Memory B cell (primary cell): ENCODE results near the gene LSS.
A peak's percentile ranks its signal among the peaks of the same experiment; 100 is the strongest.
"Not testable (repeated sequence)": the region's sequence is repeated elsewhere in the genome, so short reads cannot be mapped to it uniquely, and the experiment has no call there.

Experiments
- ATAC-seq: fragments of 150-1000 bp; cut with Tn5 transposase; 2 replicates; pipeline ENCODE4 v1.10.0; 2021; ENCODE audit warnings: low read depth, mild to moderate bottlenecking, moderate library complexity
- DNase-seq, 2 donors: peaks; one replicate each; pipeline ENCODE4 v3.0.0; 2022; ENCODE audit warnings: low spot score in 2 of 2
- H3K27ac Mint-ChIP-seq: one replicate; pipeline ENCODE4 v1.8.0; 2022; ENCODE audit warnings: mild to moderate bottlenecking, moderate library complexity, mixed read lengths
- H3K27me3 Mint-ChIP-seq: one replicate; pipeline ENCODE4 v1.8.0; 2022; ENCODE audit warnings: mixed read lengths
- H3K36me3 Mint-ChIP-seq: one replicate; pipeline ENCODE4 v1.8.0; 2022; ENCODE audit warnings: mild to moderate bottlenecking, mixed read lengths
- H3K4me1 Mint-ChIP-seq: one replicate; pipeline ENCODE4 v1.8.0; 2022; ENCODE audit warnings: mixed read lengths
- H3K4me3 Mint-ChIP-seq: one replicate; pipeline ENCODE4 v1.8.0; 2022; ENCODE audit warnings: mild to moderate bottlenecking, moderate library complexity, mixed read lengths
- H3K9me3 Mint-ChIP-seq: one replicate; pipeline ENCODE4 v1.8.0; 2022; ENCODE audit warnings: mixed read lengths

LSS gene

DNA sequence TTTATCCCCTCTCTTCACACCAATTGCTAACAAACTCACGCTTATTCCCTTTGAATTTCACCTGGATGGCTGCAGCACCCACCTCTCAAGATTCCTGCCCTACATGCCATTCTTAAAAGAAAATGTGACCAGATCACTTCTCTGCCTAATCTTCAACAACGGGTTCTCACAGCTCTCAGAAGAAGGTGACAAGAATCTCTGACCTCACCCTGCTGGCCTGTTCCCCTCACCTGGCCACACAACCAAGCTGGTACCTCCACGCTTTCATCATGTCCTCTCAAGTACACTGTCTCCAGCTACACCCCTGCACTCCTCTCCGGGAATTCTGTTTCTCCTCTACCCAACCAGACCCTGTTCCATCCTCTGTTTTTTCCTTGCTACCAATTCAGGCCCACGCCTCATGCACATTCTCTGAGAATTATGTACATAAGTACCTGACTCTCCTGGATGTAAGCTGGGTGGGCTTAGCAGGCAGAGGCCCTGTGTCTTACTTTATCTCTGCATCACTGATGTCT, 5.9 kb upstream of the LSS start:
- peaks cover 28% of the 10 kb centered on the region for H3K36me3 Mint-ChIP-seq
- ATAC-seq (no peak), DNase-seq (no peak)
- peak overlapping the region; percentile 12 for H3K27ac Mint-ChIP-seq
- H3K4me3 Mint-ChIP-seq, result no peak overlapping the region
- H3K27me3 Mint-ChIP-seq, result no peaks in the 10 kb centered on the region
- no peaks in the 10 kb centered on the region for H3K9me3 Mint-ChIP-seq
- H3K4me1 Mint-ChIP-seq, result peaks cover 16% of the 10 kb centered on the region

DNA sequence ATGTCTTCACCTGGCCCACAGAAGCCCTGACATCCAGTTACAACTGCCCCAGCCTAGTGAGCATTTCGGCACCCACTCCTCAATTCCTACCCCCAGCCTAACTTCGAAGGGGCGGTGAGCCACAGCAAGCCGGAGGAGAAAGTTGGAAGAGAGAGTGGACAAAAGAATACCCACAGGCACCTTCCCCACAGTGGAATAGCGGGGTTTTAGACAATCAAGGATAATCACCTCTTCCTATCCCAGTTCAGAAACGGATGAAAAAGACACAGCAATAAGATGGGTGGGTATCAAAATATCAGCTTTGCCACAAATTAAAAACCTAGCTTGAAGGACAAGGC, 1.3 kb upstream of the LSS start:
- Mint-ChIP-seq H3K4me3 (peak overlapping the region; percentile 90), H3K27me3 (no peaks in the 10 kb centered on the region), H3K27ac (peak overlapping the region; percentile 31), H3K36me3 (peaks cover 20% of the 10 kb centered on the region), H3K4me1 (peaks cover 43% of the 10 kb centered on the region), H3K9me3 (no peaks in the 10 kb centered on the region)
- ATAC-seq, result no peak
- no peak for DNase-seq

DNA sequence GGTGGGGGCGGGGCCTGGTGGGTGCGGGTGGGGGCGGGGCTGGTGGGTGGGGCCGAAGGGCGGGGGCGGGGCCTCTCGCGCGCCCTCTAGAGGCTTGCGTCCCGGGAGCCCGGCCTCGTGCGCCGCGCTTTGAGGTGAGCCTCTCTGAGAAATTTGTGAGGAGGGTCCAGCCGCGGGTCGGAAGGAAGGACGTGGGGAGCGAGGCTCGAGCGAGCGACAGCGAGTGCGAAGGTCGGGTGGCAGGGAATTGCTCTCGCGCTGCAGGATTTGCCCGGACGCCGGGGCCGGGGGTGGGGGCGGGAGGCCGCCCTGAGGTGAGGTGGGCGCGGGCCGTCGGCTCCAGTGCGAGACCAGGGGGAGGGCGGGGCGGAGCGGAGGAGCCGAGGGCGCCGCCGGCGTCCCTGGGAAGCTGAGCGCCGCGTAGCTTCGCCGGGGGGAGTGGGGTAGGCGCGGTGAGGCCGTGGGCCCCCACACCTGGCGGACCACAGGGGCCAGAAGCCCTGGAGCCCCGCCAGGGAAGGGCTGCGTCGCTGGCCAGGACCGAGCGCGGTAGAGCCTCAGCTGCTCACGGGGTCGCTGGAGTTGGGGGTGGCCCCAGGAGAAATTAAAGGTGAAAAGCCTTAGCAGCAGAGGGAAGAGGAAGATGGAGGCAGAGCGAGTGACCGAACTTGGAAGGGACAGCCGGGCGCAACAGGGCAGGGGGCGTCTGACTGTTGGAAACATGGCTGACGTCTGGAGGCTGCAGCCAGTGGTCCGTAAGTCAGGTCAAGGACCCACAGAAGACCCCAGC, 754 bp upstream of the LSS start:
- peak; percentile 33 for ATAC-seq
- H3K4me1 Mint-ChIP-seq, result peaks cover 41% of the 10 kb centered on the region
- peak overlapping the region; percentile 90 for H3K4me3 Mint-ChIP-seq
- no peaks in the 10 kb centered on the region for H3K27me3 Mint-ChIP-seq
- peak overlapping the region; percentile 85 for H3K27ac Mint-ChIP-seq
- DNase-seq, result peak in 1 of 2 donors; percentile 67
- H3K36me3 Mint-ChIP-seq, result peaks cover 14% of the 10 kb centered on the region
- H3K9me3 Mint-ChIP-seq, result no peaks in the 10 kb centered on the region

DNA sequence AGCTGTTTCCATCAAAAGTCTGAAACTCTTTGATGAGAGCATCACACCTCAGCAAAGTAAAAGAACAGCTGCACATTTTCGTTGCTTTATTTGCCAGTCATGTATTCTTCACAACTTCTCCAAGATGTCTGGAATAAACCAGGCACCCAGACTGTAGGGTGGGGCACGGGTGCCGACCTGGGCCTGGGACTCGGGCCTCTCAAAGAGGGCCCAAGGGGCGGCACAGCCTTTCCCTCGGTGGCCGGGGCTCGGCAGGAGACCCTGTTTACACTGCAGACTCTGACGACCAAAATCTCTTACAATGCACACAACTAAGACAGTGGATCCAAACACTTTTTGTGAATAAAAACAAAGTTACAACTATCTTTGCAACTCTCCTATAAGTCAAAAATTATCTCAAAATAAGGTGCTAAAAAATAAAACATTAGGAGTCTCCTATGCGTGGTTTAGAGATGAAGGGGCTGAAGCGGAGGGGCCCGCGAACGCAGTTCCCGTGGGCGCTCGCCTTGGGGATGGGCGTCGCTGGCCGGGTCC, 696 bp downstream of the LSS start:
- H3K9me3 Mint-ChIP-seq, result no peaks in the 10 kb centered on the region
- ATAC-seq (no peak), DNase-seq (no peak)
- H3K4me3 Mint-ChIP-seq, result peak overlapping the region; percentile 89
- peak overlapping the region; percentile 85 for H3K27ac Mint-ChIP-seq
- no peaks in the 10 kb centered on the region for H3K27me3 Mint-ChIP-seq
- peaks cover 5% of the 10 kb centered on the region for H3K36me3 Mint-ChIP-seq
- peaks cover 41% of the 10 kb centered on the region for H3K4me1 Mint-ChIP-seq

DNA sequence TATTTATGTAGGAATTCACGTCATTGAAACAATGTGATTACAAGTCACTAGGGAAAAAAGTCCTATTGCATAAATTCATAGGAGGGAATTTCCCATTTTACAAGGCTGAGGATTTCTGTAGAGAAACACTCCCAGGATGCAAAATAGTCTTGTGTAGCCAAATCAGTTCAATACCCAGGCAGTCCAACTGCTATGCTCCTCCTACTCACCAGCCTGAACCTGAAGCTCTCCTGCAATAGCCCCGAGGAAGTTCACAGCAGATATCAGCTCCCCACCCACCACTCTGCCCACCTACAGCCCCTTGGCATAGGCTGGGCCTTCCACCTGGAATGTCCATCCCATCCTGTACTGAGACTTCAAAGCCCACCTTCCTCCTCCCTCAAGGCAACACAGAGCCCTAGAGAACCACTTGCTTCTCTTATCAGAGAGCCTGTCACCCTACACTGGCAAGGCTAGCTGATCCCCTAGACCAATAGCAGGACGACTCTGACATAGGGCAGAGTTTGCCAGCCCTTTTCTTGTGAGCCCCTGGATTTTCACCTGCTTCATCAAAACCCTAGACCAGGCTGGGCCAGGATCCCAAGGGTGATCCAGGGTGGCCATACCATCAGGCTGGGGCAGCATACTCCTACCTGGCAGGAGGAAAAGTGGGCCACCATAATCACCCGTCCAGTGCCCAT, 1.5 kb downstream of the LSS start:
- peaks cover 10% of the 10 kb centered on the region for H3K36me3 Mint-ChIP-seq
- H3K4me3 Mint-ChIP-seq, result peak overlapping the region; percentile 89
- H3K27me3 Mint-ChIP-seq, result no peaks in the 10 kb centered on the region
- peaks cover 41% of the 10 kb centered on the region for H3K4me1 Mint-ChIP-seq
- no peak for ATAC-seq
- no peak for DNase-seq
- peak overlapping the region; percentile 85 for H3K27ac Mint-ChIP-seq
- no peaks in the 10 kb centered on the region for H3K9me3 Mint-ChIP-seq

DNA sequence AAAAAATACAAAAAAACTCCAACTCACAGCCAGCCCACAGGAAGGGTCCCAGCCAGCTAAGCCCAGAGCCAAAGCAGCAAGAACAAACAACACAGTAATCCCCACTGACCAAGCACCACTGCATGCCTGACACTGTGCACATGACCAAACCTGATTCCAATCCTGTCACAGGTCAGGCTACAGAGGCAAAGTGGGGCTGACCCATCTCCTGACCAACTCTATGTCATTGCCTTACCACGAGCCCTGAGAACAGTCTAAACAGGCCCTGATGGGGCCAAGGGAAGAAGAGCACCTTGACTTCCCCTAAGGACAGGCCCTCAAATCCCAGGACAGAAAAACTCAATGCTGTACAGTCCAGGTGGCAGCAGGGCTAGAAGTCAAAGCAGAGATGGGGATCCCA, 2.4 kb downstream of the LSS start:
- no peak for ATAC-seq
- H3K4me1 Mint-ChIP-seq, result peaks cover 36% of the 10 kb centered on the region
- no peak for DNase-seq
- peak overlapping the region; percentile 85 for H3K27ac Mint-ChIP-seq
- peaks cover 9% of the 10 kb centered on the region for H3K36me3 Mint-ChIP-seq
- no peaks in the 10 kb centered on the region for H3K9me3 Mint-ChIP-seq
- H3K27me3 Mint-ChIP-seq, result no peaks in the 10 kb centered on the region
- H3K4me3 Mint-ChIP-seq, result no peak overlapping the region

DNA sequence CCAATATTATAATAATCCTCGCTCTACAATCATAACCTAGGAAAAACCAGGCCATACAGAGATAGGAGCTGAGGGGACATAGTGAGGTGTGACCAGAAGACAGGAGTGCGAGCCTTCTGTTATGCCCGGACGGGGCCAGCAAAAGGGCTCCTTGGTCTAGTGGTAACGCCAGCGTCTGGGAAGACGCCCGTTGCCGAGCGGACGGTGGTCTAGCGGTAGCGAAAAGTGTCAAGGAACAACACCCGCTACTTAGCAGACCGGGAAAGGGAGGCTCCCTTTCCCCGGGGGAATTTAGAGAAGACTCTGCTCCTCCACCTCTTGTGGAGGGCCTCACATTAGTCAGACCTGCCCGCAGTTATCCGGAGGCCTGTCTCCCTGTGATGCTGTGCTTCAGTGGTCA, 4.9 kb downstream of the LSS start:
- H3K27me3 Mint-ChIP-seq, H3K4me3 Mint-ChIP-seq, H3K27ac Mint-ChIP-seq, DNase-seq, ATAC-seq, H3K9me3 Mint-ChIP-seq: not testable (repeated sequence)
- peaks cover 21% of the 10 kb centered on the region for H3K36me3 Mint-ChIP-seq
- peaks cover 29% of the 10 kb centered on the region for H3K4me1 Mint-ChIP-seq

DNA sequence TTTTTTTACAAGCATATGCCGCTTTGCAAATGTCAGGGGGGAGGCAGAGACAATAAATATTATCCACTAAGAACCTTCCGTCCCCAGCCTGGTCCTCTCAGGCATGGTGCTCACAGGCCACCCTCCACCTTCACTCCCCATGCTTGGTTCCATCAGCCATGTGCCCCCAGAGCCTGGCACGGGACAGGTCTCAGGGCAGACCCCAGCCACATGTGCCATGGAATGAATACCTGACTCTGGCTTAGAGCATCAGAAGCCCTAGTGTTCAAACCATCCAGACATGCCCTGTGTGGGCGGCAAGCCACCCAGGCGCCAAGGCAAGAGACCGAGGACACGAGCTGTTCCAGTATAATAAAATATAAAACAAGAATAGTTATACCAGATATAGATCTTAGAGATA, 5.4 kb downstream of the LSS start:
- Mint-ChIP-seq H3K4me1 (peaks cover 29% of the 10 kb centered on the region), H3K27me3 (no peaks in the 10 kb centered on the region), H3K4me3 (no peak overlapping the region), H3K27ac (no peak overlapping the region), H3K9me3 (no peaks in the 10 kb centered on the region), H3K36me3 (peaks cover 21% of the 10 kb centered on the region)
- ATAC-seq (no peak), DNase-seq (no peak)

DNA sequence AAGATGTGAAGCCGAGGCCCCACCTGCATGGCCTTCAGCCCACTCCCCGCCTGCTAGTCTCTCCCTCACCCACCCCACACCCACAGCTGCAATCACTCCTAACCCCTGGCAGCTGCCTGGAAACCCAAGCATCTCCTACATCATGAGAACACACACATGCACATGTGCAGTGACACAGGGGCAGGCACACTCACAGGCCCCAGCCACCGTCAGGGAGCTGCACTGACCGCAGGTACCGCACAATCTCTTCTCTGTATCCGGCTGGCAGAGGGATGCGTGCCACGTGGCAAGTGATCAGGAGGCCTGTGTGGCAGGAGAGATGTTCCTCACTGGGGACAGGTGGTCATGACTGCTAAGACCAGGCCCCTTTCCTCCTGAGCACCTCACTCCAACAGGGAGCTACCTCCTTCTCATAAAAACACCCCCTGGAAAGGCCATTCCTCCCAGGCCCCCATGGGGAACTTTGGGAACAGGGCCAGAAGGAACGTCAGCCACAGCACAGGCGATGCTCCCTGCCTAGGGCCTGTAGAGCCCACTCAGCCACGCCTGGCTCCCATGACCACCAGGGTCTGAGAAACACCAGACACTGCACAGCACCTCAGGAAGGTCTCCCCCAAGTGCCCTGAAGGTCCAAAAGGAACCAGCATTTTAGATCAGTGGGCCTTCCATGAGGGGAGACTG, 6.0 kb downstream of the LSS start:
- DNase-seq, result no peak
- H3K27me3 Mint-ChIP-seq, result no peaks in the 10 kb centered on the region
- no peak for ATAC-seq
- H3K36me3 Mint-ChIP-seq, result peaks cover 21% of the 10 kb centered on the region
- no peaks in the 10 kb centered on the region for H3K9me3 Mint-ChIP-seq
- H3K4me3 Mint-ChIP-seq, result no peak overlapping the region
- H3K4me1 Mint-ChIP-seq, result peaks cover 26% of the 10 kb centered on the region
- no peak overlapping the region for H3K27ac Mint-ChIP-seq

DNA sequence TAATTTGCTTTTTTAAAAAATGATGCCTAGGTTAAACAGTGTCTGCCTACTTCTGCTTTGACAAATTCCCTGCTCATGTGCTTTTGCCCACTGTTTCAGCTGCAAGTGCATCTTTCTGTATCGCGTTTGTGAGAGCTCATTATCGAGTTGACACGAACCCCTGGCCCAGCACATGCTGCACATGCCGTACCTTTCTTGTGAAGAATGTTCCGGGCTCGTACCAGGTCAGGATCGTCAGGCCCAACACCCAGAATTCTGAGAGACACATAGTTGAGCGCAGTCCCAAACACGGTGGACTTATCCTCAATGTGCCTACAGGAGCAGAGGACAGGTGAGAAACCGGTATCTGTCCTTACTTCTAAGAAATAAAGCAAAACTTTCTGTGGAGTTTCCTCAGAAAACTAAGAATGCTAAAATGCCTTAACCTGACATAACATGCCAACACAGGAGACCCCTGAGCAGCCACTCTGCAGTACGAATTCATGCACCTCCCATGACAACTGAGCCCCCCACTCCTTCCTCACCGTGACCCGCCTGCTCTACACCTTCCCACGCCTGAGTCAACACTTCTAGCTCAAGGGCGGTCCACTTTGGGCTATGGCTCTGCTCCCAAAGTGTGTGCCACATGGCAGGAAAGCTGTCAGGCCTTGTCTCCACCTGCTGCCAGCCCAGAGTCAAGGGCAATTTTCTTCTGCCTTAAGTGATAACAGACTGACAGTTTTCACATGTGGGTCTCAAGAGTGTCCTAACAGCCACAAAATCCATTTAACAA, 6.7 kb downstream of the LSS start:
- H3K27me3 Mint-ChIP-seq, result no peaks in the 10 kb centered on the region
- peaks cover 21% of the 10 kb centered on the region for H3K36me3 Mint-ChIP-seq
- H3K9me3 Mint-ChIP-seq, result no peaks in the 10 kb centered on the region
- H3K4me3 Mint-ChIP-seq, result no peak overlapping the region
- DNase-seq, result no peak
- H3K4me1 Mint-ChIP-seq, result peaks cover 18% of the 10 kb centered on the region
- H3K27ac Mint-ChIP-seq, result no peak overlapping the region
- ATAC-seq, result no peak

DNA sequence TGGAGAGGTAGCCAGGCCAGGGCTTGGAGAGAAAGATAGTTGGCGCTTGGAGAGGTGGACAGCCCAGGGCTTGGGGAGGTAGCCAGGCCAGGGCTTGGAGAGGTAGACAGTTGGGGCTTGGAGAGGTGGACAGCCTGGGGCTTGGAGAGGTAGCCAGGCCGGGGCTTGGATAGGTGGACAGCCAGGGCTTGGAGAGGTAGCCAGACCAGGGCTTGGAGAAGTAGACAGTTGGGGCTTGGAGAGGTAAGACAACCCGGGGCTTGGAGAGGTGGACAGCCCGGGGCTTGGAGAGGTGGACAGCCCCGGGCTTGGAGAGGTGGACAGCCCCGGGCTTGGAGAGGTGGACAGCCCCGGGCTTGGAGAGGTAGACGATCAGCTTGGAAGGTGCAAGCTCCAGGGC, 7.7 kb downstream of the LSS start:
- peaks cover 24% of the 10 kb centered on the region for H3K36me3 Mint-ChIP-seq

DNA sequence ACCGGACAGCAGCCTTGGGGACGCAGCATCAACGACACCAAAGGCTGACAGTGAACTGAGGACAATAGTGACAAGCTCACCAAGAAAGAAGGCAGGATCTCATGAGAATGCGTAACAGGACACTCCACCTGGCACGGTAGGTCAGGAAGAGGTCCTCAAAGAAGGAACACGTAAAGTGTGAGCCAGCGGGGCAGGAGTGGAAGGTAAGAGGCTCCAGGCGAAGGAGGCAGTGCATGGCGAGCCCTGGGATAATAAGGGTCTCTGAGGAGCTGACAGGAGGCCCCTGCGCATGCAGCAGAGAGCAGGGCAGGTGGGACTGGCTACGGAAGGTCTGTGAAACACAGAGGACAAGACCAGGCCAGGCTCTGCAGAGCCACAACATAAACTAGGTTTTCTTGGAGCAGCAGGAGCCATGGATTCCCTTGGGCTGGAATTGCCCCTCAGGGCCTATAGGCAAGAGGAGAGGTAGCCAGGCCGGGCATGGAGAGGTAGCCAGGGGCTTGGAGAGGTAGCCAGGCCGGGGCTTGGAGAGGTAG, 8.2 kb downstream of the LSS start:
- no peak for DNase-seq
- Mint-ChIP-seq H3K27me3 (no peaks in the 10 kb centered on the region), H3K36me3 (peaks cover 24% of the 10 kb centered on the region)

More for the DNA sequence above, 7.7 kb downstream of the LSS start:
- Mint-ChIP-seq H3K9me3 (no peaks in the 10 kb centered on the region), H3K27me3 (no peaks in the 10 kb centered on the region), H3K27ac (peak overlapping the region; percentile 45), H3K4me3 (no peak overlapping the region), H3K4me1 (peaks cover 10% of the 10 kb centered on the region)
- no peak for DNase-seq
- no peak for ATAC-seq

DNA sequence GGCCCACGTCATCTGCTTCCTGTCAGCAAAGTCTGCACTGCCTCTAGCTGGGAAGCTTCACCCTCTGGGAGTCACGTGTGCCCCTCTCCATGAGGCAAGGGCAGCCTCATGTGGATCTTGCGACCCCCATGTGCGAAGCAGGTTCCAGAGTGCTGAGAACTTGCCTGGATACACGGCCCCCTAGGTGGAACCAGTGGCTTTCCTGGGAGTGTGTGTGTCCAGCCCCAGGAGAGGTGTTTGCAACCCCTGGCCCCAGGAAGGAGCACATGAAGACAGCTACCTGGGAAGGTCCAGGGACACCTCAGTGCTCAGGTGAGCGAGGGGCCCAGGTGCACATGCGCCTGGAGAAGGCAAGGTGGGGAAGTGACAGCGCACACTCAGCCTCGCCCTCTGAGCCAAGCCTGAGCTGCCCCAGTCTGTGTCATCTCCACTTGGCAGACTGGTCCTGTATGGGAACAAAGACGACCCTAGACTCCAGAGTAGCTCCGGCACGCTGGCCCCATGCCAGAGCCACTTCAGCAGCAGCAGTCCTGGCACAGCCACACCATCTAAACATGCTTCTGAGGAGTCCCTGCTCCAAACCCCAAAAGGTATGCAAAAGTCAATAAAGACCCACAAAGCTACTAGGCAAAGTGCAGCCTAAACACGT, 8.9 kb downstream of the LSS start:
- Mint-ChIP-seq H3K9me3 (no peaks in the 10 kb centered on the region), H3K36me3 (peaks cover 24% of the 10 kb centered on the region), H3K27ac (no peak overlapping the region), H3K27me3 (no peaks in the 10 kb centered on the region), H3K4me3 (no peak overlapping the region), H3K4me1 (peaks cover 3% of the 10 kb centered on the region)
- DNase-seq, result no peak
- no peak for ATAC-seq

More for the DNA sequence above, 8.2 kb downstream of the LSS start:
- Mint-ChIP-seq H3K9me3 (no peaks in the 10 kb centered on the region), H3K4me3 (no peak overlapping the region), H3K4me1 (peaks cover 5% of the 10 kb centered on the region), H3K27ac (peak overlapping the region; percentile 45)
- ATAC-seq, result no peak
